GM18508 (cell line): ENCODE results near the gene BHLHE41.
A peak's percentile ranks its signal among the peaks of the same experiment; 100 is the strongest.

Experiments used
- ATAC-seq: cut with Tn5 transposase; IDR thresholded peaks from one replicate; pipeline ENCODE4 v1.9.1; 2021; ENCODE audit warnings: moderate number of reproducible peaks; ENCODE audit not compliant: insufficient read depth, unreplicated experiment

The BHLHE41 gene

GRCh38 chr12:26090836-26091510 lies 33.9 kb downstream of the BHLHE41 start:
- ATAC-seq: no peak

- peak; percentile 96 for ATAC-seq
Measured at GRCh38 chr12:26088998-26089397, 35.8 kb downstream of the BHLHE41 start.

GRCh38 chr12:26086936-26087335 lies 37.9 kb downstream of the BHLHE41 start:
- no peak for ATAC-seq

- ATAC-seq: no peak
Measured at GRCh38 chr12:26080911-26081310, 43.9 kb downstream of the BHLHE41 start.

- ATAC-seq: no peak
Measured at GRCh38 chr12:26077915-26078702, 46.7 kb downstream of the BHLHE41 start.
